SH-SY5Y (cell line): ENCODE results near the gene RAD51B.

Experiments
- GATA2 ChIP-seq: IDR thresholded peaks from 2 replicates; pipeline ENCODE4 v1.6.1; 2011; ENCODE audit warnings: mild to moderate bottlenecking, low read depth, low read length
- GATA3 ChIP-seq: IDR thresholded peaks from 2 replicates; pipeline ENCODE4 v1.6.1; 2011; ENCODE audit warnings: low read depth, mild to moderate bottlenecking, low read length, moderate library complexity

DNA sequence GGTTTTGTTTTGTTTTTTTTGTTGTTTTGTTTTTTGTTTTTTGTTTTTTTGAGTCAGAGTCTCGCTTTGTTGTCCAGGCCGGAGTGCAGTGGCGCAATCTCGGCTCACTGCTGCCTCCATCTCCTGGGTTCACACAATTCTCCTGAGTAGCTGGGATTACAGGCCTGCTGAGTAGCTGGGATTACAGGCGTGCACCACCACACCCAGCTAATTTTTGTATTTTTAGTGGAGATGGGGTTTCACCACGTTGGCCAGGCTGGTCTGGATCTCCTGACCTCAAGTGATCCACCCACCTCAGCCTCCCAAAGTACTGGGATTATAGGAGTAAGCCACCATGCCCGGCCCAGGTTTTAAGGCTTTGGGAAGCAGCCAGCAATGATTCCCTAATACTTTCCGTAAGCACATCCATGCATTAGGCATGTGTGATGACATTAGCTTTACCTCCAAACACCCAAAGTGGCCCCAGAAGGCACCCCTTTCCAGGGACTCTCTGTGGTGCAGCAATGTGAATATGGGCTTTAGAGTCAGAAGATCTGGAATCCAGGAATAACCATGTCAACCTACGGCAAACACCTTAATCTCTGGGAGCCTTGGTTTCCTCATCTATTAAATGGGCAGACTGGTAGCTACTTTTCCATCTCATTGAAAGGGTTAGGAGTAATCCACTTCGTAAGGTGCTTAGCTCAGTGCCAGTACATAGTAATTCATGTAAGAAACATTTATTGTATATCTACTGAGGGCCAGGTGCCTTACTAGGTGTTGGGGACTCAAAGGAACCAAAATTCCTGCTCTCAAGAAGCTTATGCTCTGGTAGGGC lies 820.4 kb downstream of the RAD51B start:
- TF ChIP-seq GATA2 = no peak
- no peak for TF ChIP-seq GATA3
